A549 treated with DMSO at 1 μM for 4 hours (cell line): Measurements from ENCODE around the gene LRIG1. TPM values are rescaled to one million over a fixed set of nuclear protein-coding genes. Genes with fewer than 3 reads are reported as not detected.

Experiments used
- total RNA-seq: library from RNA; stranded (reverse); fragments of 200-300 nt; extraction: Qiagen RNA extraction; gene quantifications from 5 replicates; pipeline ENCODE4 v1.2.3, GENCODE V29; 2022; ENCODE audit warnings: low read depth

Gene LRIG1
- 4.7 to 7.1 TPM (median 5.3 TPM) in 5 replicates for total RNA-seq

GRCh38 chr3:66500576-66501482 lies at the start of gene LRIG1:
Gene LRIG1 (minus strand): TSS chr3:66501022. CDS start chr3:66500407, 615 bp downstream.

